GM23338 (cell line): ENCODE results near the gene TBL3. TPM values are rescaled to one million over a fixed set of nuclear protein-coding genes. Genes with fewer than 3 reads are reported as not detected.

Experiments used
- ATAC-seq: fragments of 200-7000 bp; cut with Tn5 transposase; 3 replicates; pipeline ENCODE4 v1.9.1; 2020
- DNase-seq: peaks from one replicate; pipeline ENCODE4 v3.0.0-alpha.2; 2015; ENCODE audit warnings: low spot score
- H2AFZ ChIP-seq: fragments of 200-600 bp; sonication (generic); 2 replicates; pipeline ENCODE4 v1.8.0; 2016; ENCODE audit warnings: antibody characterized with exemption, mild to moderate bottlenecking, moderate library complexity
- H3F3A ChIP-seq: fragments of 200-600 bp; sonication (generic); replicated peaks from 2 replicates; pipeline ENCODE4 v1.8.0; 2017; ENCODE audit warnings: antibody characterized with exemption, mixed run types, low read depth
- H3K27ac ChIP-seq: fragments of 200-600 bp; sonication (generic); 2 replicates; pipeline ENCODE4 v1.6.1; 2016; ENCODE audit warnings: low read depth
- H3K27me3 ChIP-seq: fragments of 200-600 bp; sonication (generic); 2 replicates; pipeline ENCODE4 v1.8.0; 2016; ENCODE audit warnings: mild to moderate bottlenecking, mixed run types, moderate library complexity; ENCODE audit not compliant: insufficient read depth
- H3K36me3 ChIP-seq: fragments of 200-600 bp; sonication (generic); 2 replicates; pipeline ENCODE4 v1.8.0; 2016; ENCODE audit warnings: mild to moderate bottlenecking; ENCODE audit not compliant: insufficient read depth
- H3K4me1 ChIP-seq: fragments of 200-600 bp; sonication (generic); 2 replicates; pipeline ENCODE4 v1.8.0; 2016; ENCODE audit warnings: mild to moderate bottlenecking, moderate library complexity; ENCODE audit not compliant: insufficient read depth
- H3K4me2 ChIP-seq: fragments of 200-600 bp; sonication (generic); 2 replicates; pipeline ENCODE4 v1.7.1; 2017; ENCODE audit warnings: mixed run types
- H3K4me3 ChIP-seq: fragments of 200-600 bp; sonication (generic); 2 replicates; pipeline ENCODE4 v1.6.1; 2016; ENCODE audit warnings: mixed run types
- H3K79me2 ChIP-seq: fragments of 200-600 bp; sonication (generic); replicated peaks from 2 replicates; pipeline ENCODE4 v1.8.0; 2017; ENCODE audit warnings: mild to moderate bottlenecking; ENCODE audit not compliant: insufficient read depth
- H3K9me2 ChIP-seq: fragments of 200-600 bp; sonication (generic); 2 replicates; pipeline ENCODE4 v1.8.0; 2017; ENCODE audit not compliant: insufficient read depth
- H4K20me1 ChIP-seq: fragments of 200-600 bp; sonication (generic); replicated peaks from 2 replicates; pipeline ENCODE4 v1.8.0; 2017; ENCODE audit warnings: mild to moderate bottlenecking; ENCODE audit not compliant: insufficient read depth
- H3K27ac Mint-ChIP-seq: 2 replicates; pipeline ENCODE4 v1.8.0; 2020; ENCODE audit warnings: inconsistent platforms, mild to moderate bottlenecking, moderate library complexity, mixed read lengths
- H3K27me3 Mint-ChIP-seq: 3 replicates; pipeline ENCODE4 v1.8.0; 2022; ENCODE audit warnings: low read depth, mild to moderate bottlenecking, moderate library complexity, mixed read lengths, inconsistent platforms; ENCODE audit not compliant: insufficient read depth, poor library complexity
- H3K36me3 Mint-ChIP-seq: 3 replicates; pipeline ENCODE4 v1.8.0; 2021; ENCODE audit warnings: low read depth, mild to moderate bottlenecking, inconsistent platforms, moderate library complexity, mixed read lengths
- H3K4me1 Mint-ChIP-seq: 3 replicates; pipeline ENCODE4 v1.8.0; 2020; ENCODE audit warnings: mild to moderate bottlenecking, inconsistent platforms, mixed read lengths
- H3K4me3 Mint-ChIP-seq: 3 replicates; pipeline ENCODE4 v1.8.0; 2021; ENCODE audit warnings: moderate library complexity, mild to moderate bottlenecking, inconsistent platforms, mixed read lengths
- H3K9me3 Mint-ChIP-seq: 3 replicates; pipeline ENCODE4 v1.8.0; 2020; ENCODE audit warnings: moderate library complexity, mild to moderate bottlenecking, inconsistent platforms, mixed read lengths
- CTCF ChIP-seq, 2 experiments: fragments of 200-600 bp in 1 of 2; sonication (generic) in 1 of 2; conservative IDR thresholded peaks; 2 replicates each; pipeline versions ENCODE4 v1.5.1 to v1.6.1; 2016 to 2017; ENCODE audit warnings: antibody characterized with exemption in 2 of 2, low read depth in 2 of 2, mild to moderate bottlenecking in 2 of 2, moderate library complexity in 1 of 2
- NANOG ChIP-seq: IDR thresholded peaks from 2 replicates; pipeline ENCODE4 v1.6.1; 2016; ENCODE audit warnings: antibody characterized with exemption, borderline replicate concordance
- POLR2AphosphoS5 ChIP-seq: IDR thresholded peaks from 2 replicates; pipeline ENCODE4 v1.6.1; 2016; ENCODE audit warnings: antibody characterized with exemption, low read depth
- REST ChIP-seq: IDR thresholded peaks from one replicate; pipeline ENCODE4 v1.6.1; 2018; ENCODE audit warnings: antibody characterized with exemption; ENCODE audit not compliant: unreplicated experiment
- ZNF114 ChIP-seq: fragments of 250-450 bp; sonication (Bioruptor Pico); IDR thresholded peaks from 2 replicates; pipeline ENCODE4 v1.5.0; 2020; ENCODE audit warnings: mild to moderate bottlenecking, moderate library complexity
- ZNF331 ChIP-seq: fragments of 250-450 bp; sonication (Bioruptor Pico); IDR thresholded peaks from 2 replicates; pipeline ENCODE4 v1.5.0; 2020; ENCODE audit warnings: low read depth, mild to moderate bottlenecking, moderate library complexity
- polyA plus RNA-seq: library from polyadenylated mRNA; unstranded; fragments of >200 nt; fragmentation: Nextera tagmentation; extraction: Ambion mirVana; gene quantifications from 2 replicates; pipeline ENCODE4 v1.2.1, GENCODE V29; 2016
- total RNA-seq: library from RNA; depleted of rRNA; stranded (reverse); fragments of >200 nt; shearing (Covaris generic); gene quantifications from 2 replicates; pipeline ENCODE4 v1.2.3, GENCODE V29; 2014
- TF ChIP-seq, protein P1 (sequence below): IDR thresholded peaks from 2 replicates; pipeline ENCODE4 v1.6.1; 2016; ENCODE audit warnings: antibody characterized with exemption

Gene TBL3
- total and polyA plus RNA-seq, 2 experiments from 2014 or later, result 67.0 to 157 TPM

DNA sequence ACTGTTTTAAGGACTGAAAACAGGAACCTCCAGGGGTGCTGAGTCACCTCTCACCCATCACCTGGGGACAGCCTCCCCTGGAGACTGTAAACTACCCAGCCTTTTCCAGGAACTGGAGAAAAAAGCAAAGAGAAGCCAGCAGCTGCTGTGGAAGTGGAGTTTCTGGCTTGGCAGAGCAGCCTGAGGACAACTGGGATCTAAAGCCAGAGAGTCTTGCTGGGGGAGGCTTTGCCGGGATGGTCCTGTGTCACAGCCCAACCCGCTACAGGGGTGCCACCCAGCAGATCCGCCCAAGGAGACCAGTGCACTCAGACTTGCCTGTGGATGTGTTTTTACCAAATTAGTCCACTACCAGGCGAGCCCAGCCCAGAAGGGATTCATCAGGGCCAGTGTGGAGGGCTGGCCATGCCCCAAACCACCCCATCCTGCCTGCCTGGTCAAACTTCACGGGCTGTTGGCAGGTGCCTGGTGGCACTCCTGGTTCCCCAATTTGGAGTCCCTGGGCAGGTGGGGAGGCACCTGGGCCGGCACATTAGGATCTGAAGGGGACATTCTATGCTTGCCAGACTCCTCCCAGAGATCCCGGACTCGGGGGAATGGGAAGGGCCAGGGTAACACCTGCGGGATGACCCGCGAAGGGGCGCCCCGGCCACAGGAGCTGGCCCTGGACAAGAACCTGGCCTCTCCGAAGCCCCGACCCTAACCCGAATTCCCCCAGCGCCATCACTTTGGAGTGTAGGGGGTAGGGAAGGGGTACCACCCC, 29.6 kb upstream of the TBL3 start (continued):
- TF ChIP-seq, protein P1, sequence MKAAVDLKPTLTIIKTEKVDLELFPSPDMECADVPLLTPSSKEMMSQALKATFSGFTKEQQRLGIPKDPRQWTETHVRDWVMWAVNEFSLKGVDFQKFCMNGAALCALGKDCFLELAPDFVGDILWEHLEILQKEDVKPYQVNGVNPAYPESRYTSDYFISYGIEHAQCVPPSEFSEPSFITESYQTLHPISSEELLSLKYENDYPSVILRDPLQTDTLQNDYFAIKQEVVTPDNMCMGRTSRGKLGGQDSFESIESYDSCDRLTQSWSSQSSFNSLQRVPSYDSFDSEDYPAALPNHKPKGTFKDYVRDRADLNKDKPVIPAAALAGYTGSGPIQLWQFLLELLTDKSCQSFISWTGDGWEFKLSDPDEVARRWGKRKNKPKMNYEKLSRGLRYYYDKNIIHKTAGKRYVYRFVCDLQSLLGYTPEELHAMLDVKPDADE, result no peak
- no peak for TF ChIP-seq POLR2AphosphoS5
- TF ChIP-seq NANOG, result no peak
- no peak for TF ChIP-seq ZNF114 (CRISPR knock-in tag)
- no peak for TF ChIP-seq CTCF (conservative IDR thresholded peaks at IDR 0.05; ENCODE audit: low read depth in 2 of 2)
- TF ChIP-seq REST, result no peak
- no peak for TF ChIP-seq ZNF331

GRCh38 chr16:1942810-1943726, 28.8 kb upstream of the TBL3 start, which contains the start of gene MSRB1:
Gene MSRB1, minus strand, starts transcription at chr16:1943199. Its CDS starts 43 bp downstream, at chr16:1943156.
- Histone ChIP-seq H3K4me1 (peaks cover 15% of the 10 kb centered on the region; the same call in 1 of the 2 replicates), H3K27me3 (no peaks in the 10 kb centered on the region), H3K27ac (no peak within 1 kb of the TSS), H2AFZ (peak within 1 kb of the TSS; percentile 98), H3K4me3 (peak within 1 kb of the TSS; percentile 97), H3K36me3 (no peaks in the 10 kb centered on the region), H3K79me2 (no peaks in the 10 kb centered on the region), H3K4me2 (peak within 1 kb of the TSS; percentile 93), H3K9me2 (no peaks in the 10 kb centered on the region), H4K20me1 (no peaks in the 10 kb centered on the region; the same call in 1 of the 2 replicates), H3F3A (0 out of 2 replicates have a peak, but pooled peaks cover 10% of the 10 kb centered on the region)
- Mint-ChIP-seq H3K27me3 (peaks cover 14% of the 10 kb centered on the region), H3K4me3 (peak within 1 kb of the TSS; percentile 85), H3K36me3 (peaks cover 13% of the 10 kb centered on the region), H3K9me3 (no peaks in the 10 kb centered on the region), H3K27ac (no peak within 1 kb of the TSS), H3K4me1 (peaks cover 20% of the 10 kb centered on the region)
- ATAC-seq, result peak; percentile 79
- TF ChIP-seq ZNF331 (no peak), POLR2AphosphoS5 (peak; percentile 94), REST (peak; percentile 24), ZNF114 (CRISPR knock-in tag) (no peak), CTCF (conservative IDR thresholded peaks at IDR 0.05; ENCODE audit: low read depth in 2 of 2) (0 out of 4 replicates have a peak, but pooled peaks of 1 of the 2 experiments have one; percentile 4)
- peak; percentile 100 for DNase-seq
